HL-60 (cell line): ENCODE measurements around the gene MYOF.

Experiments used
- DNase-seq, 2 experiments: peaks; one replicate each; pipeline ENCODE4 v3.0.0-alpha.2; 2010 to 2020; ENCODE audit warnings: low read depth in 1 of 2, low spot score in 1 of 2
- H3K27ac ChIP-seq: fragments of 250-450 bp; sonication (Bioruptor Pico); replicated peaks from 2 replicates; pipeline ENCODE4 v1.5.1; 2020; ENCODE audit warnings: mild to moderate bottlenecking, moderate library complexity
- H3K27me3 ChIP-seq: fragments of 250-450 bp; sonication (Bioruptor Pico); 2 replicates; pipeline ENCODE4 v1.5.1; 2021; ENCODE audit warnings: mild to moderate bottlenecking, moderate library complexity; ENCODE audit not compliant: insufficient read depth, poor library complexity, severe bottlenecking
- H3K4me3 ChIP-seq: replicated peaks from 2 replicates; pipeline ENCODE4 v1.5.1; 2011; ENCODE audit warnings: mild to moderate bottlenecking, control low read depth, low read length; ENCODE audit not compliant: insufficient read depth
- CTCF ChIP-seq: IDR thresholded peaks from one replicate; pipeline ENCODE4 v1.5.1; 2011; ENCODE audit warnings: low read length, control low read depth, inconsistent platforms; ENCODE audit not compliant: insufficient read depth
- GABPA ChIP-seq: IDR thresholded peaks from 2 replicates; pipeline ENCODE4 v1.6.1; 2012; ENCODE audit warnings: low read depth
- POLR2AphosphoS5 ChIP-seq: IDR thresholded peaks from 2 replicates; pipeline ENCODE4 v1.6.1; 2012; ENCODE audit warnings: low read depth
- REST ChIP-seq: IDR thresholded peaks from 2 replicates; pipeline ENCODE4 v1.6.1; 2012; ENCODE audit warnings: low read depth; ENCODE audit not compliant: insufficient replicate concordance
- SPI1 ChIP-seq: IDR thresholded peaks from 2 replicates; pipeline ENCODE4 v1.6.1; 2012; ENCODE audit warnings: low read depth, mild to moderate bottlenecking, borderline replicate concordance

MYOF gene

GRCh38 chr10:93503075-93503474 lies 20.9 kb upstream of the MYOF start:
- H3K4me3 ChIP-seq, result no peak overlapping the region
- H3K27ac ChIP-seq, result no peak overlapping the region
- no peak for DNase-seq
- TF ChIP-seq REST (no peak), CTCF (no peak)
- H3K27me3 ChIP-seq, result no peaks in the 10 kb centered on the region

- TF ChIP-seq CTCF, result no peak
- TF ChIP-seq GABPA, result no peak
- no peak for TF ChIP-seq REST
- TF ChIP-seq SPI1, result no peak
- TF ChIP-seq POLR2AphosphoS5, result no peak
- no peak for DNase-seq
- Histone ChIP-seq H3K27me3 (no peaks in the 10 kb centered on the region), H3K4me3 (no peak overlapping the region), H3K27ac (no peak overlapping the region)
These were observed 19.5 kb upstream of the MYOF start for GRCh38 chr10:93501650-93502049.

GRCh38 chr10:93498166-93498565 lies 16.0 kb upstream of the MYOF start:
- DNase-seq, result no peak
- no peaks in the 10 kb centered on the region for H3K27me3 ChIP-seq
- no peak overlapping the region for H3K4me3 ChIP-seq
- TF ChIP-seq POLR2AphosphoS5, result no peak
- TF ChIP-seq SPI1, result no peak
- no peak for TF ChIP-seq CTCF
- TF ChIP-seq REST, result no peak
- TF ChIP-seq GABPA, result no peak
- no peak overlapping the region for H3K27ac ChIP-seq
